ENCODE data around the gene ANKLE1. TPM values are rescaled to one million over a fixed set of nuclear protein-coding genes. Genes with fewer than 3 reads are reported as not detected.

Gene ANKLE1
- total RNA-seq, 1 donor from 2014 or later = 4.9 TPM

GRCh38 chr19:17327654-17328516 is 46.2 kb downstream of the ANKLE1 start:
- no peaks in the 10 kb centered on the region for H3K9me3 Mint-ChIP-seq
- peak; percentile 65 for TF ChIP-seq CTCF (conservative IDR thresholded peaks at IDR 0.05)
- peak; percentile 60 for DNase-seq (ENCODE audit: low read depth, low spot score)
- H3K36me3 Mint-ChIP-seq (ENCODE audit: low read depth) = peaks cover 10% of the 10 kb centered on the region
- H3K27me3 Mint-ChIP-seq (ENCODE audit: low read depth) = peaks cover 26% of the 10 kb centered on the region
- H3K4me1 Mint-ChIP-seq = peaks cover 10% of the 10 kb centered on the region
- peak overlapping the region; percentile 91 for H3K4me3 Mint-ChIP-seq
- no peak overlapping the region for H3K27ac Mint-ChIP-seq (ENCODE audit: unreplicated experiment)

GRCh38 chr19:17328517-17329365 is 47.0 kb downstream of the ANKLE1 start:
- TF ChIP-seq CTCF (conservative IDR thresholded peaks at IDR 0.05) = no peak
- H3K4me3 Mint-ChIP-seq = no peak overlapping the region
- peaks cover 11% of the 10 kb centered on the region for H3K4me1 Mint-ChIP-seq
- no peak for DNase-seq (ENCODE audit: low read depth, low spot score)
- H3K27ac Mint-ChIP-seq (ENCODE audit: unreplicated experiment) = no peak overlapping the region
- peaks cover 26% of the 10 kb centered on the region for H3K27me3 Mint-ChIP-seq (ENCODE audit: low read depth)
- H3K36me3 Mint-ChIP-seq (ENCODE audit: low read depth) = peaks cover 11% of the 10 kb centered on the region
- H3K9me3 Mint-ChIP-seq = no peaks in the 10 kb centered on the region

- Mint-ChIP-seq H3K9me3 (no peaks in the 10 kb centered on the region), H3K36me3 (ENCODE audit: low read depth) (peaks cover 11% of the 10 kb centered on the region), H3K4me3 (peak overlapping the region; percentile 57), H3K27me3 (ENCODE audit: low read depth) (peaks cover 26% of the 10 kb centered on the region), H3K27ac (ENCODE audit: unreplicated experiment) (no peak overlapping the region), H3K4me1 (peaks cover 15% of the 10 kb centered on the region)
- DNase-seq (ENCODE audit: low read depth, low spot score) = no peak
- TF ChIP-seq CTCF (conservative IDR thresholded peaks at IDR 0.05) = no peak
These were observed 47.9 kb downstream of the ANKLE1 start for GRCh38 chr19:17329366-17330261.

- H3K9me3 Mint-ChIP-seq = no peaks in the 10 kb centered on the region
- no peak for TF ChIP-seq CTCF (conservative IDR thresholded peaks at IDR 0.05)
- no peak for DNase-seq (ENCODE audit: low read depth, low spot score)
- peaks cover 11% of the 10 kb centered on the region for H3K36me3 Mint-ChIP-seq (ENCODE audit: low read depth)
- no peak overlapping the region for H3K27ac Mint-ChIP-seq (ENCODE audit: unreplicated experiment)
- peaks cover 26% of the 10 kb centered on the region for H3K27me3 Mint-ChIP-seq (ENCODE audit: low read depth)
- H3K4me3 Mint-ChIP-seq = peak overlapping the region; percentile 63
- peaks cover 23% of the 10 kb centered on the region for H3K4me1 Mint-ChIP-seq
These were observed 48.8 kb downstream of the ANKLE1 start for GRCh38 chr19:17330262-17331044.

All from neural crest cell (in vitro differentiated cells).